SU-DHL-6 (cell line): ENCODE results near the gene SIRPG.

Source experiments
- H2AFZ ChIP-seq: fragments of 200-600 bp; sonication (generic); 2 replicates; pipeline ENCODE4 v1.6.1; 2014; ENCODE audit warnings: low read depth, mild to moderate bottlenecking, moderate library complexity, mixed read lengths, antibody characterized with exemption, low read length; ENCODE audit not compliant: severe bottlenecking
- H3F3A ChIP-seq: fragments of 200-600 bp; shearing (Covaris generic); 2 replicates; pipeline ENCODE4 v1.6.0; 2016; ENCODE audit warnings: antibody characterized with exemption, mild to moderate bottlenecking; ENCODE audit not compliant: insufficient read depth
- H3K27ac ChIP-seq: fragments of 200-600 bp; sonication (generic); 2 replicates; pipeline ENCODE4 v1.5.1; 2016; ENCODE audit warnings: low read depth, mild to moderate bottlenecking, low read length, moderate library complexity, mixed read lengths
- H3K27me3 ChIP-seq: fragments of 200-600 bp; sonication (generic), shearing (Covaris generic); 2 replicates; pipeline ENCODE4 v1.6.0; 2014; ENCODE audit warnings: mild to moderate bottlenecking, low read length
- H3K36me3 ChIP-seq: fragments of 200-600 bp; sonication (generic); 2 replicates; pipeline ENCODE4 v1.6.1; 2014; ENCODE audit warnings: mild to moderate bottlenecking, low read length, mixed read lengths
- H3K4me2 ChIP-seq: fragments of 300-600, 200-600 bp; shearing (Covaris generic), sonication (generic); 2 replicates; pipeline ENCODE4 v1.6.0; 2014; ENCODE audit warnings: low read length, low read depth, mild to moderate bottlenecking; ENCODE audit not compliant: poor library complexity, severe bottlenecking
- H3K4me3 ChIP-seq: fragments of 200-600 bp; sonication (generic); 2 replicates; pipeline ENCODE4 v1.5.1; 2014; ENCODE audit warnings: antibody characterized with exemption, low read length, mild to moderate bottlenecking, mixed read lengths; ENCODE audit not compliant: insufficient read depth, poor library complexity, severe bottlenecking
- H3K79me2 ChIP-seq: fragments of 200-600 bp; sonication (generic); 2 replicates; pipeline ENCODE4 v1.6.1; 2014; ENCODE audit warnings: mild to moderate bottlenecking, low read length, moderate library complexity; ENCODE audit not compliant: insufficient read depth
- H3K9ac ChIP-seq: fragments of 200-600 bp; sonication (generic); 2 replicates; pipeline ENCODE4 v1.7.0; 2014; ENCODE audit warnings: mild to moderate bottlenecking, low read length
- H3K9me2 ChIP-seq: fragments of 200-600 bp; sonication (generic); replicated peaks from 2 replicates; pipeline ENCODE4 v1.6.1; 2014; ENCODE audit warnings: low read length; ENCODE audit not compliant: insufficient read depth
- H3K9me3 ChIP-seq: fragments of 200-600 bp; sonication (generic); 2 replicates; pipeline ENCODE4 v1.6.1; 2014; ENCODE audit warnings: low read length, mixed read lengths; ENCODE audit not compliant: insufficient read depth
- H4K20me1 ChIP-seq: fragments of 200-600 bp; sonication (generic); 2 replicates; pipeline ENCODE4 v1.6.1; 2014; ENCODE audit warnings: low read depth, mild to moderate bottlenecking, antibody characterized with exemption, low read length, moderate library complexity, mixed read lengths
- EZH2phosphoT487 ChIP-seq: fragments of 200-600 bp; sonication (generic), shearing (Covaris generic); conservative IDR thresholded peaks from 2 replicates; pipeline ENCODE4 v1.6.1; 2018; ENCODE audit warnings: mild to moderate bottlenecking, antibody characterized with exemption, low read length, moderate library complexity, mixed read lengths
- TF ChIP-seq, protein P1 (sequence below): fragments of 200-600 bp; sonication (generic); IDR thresholded peaks from one replicate; pipeline ENCODE4 v1.5.1; 2017; ENCODE audit warnings: antibody characterized with exemption, mild to moderate bottlenecking, low read length, moderate library complexity; ENCODE audit not compliant: insufficient read depth, poor library complexity, severe bottlenecking

The SIRPG gene

DNA sequence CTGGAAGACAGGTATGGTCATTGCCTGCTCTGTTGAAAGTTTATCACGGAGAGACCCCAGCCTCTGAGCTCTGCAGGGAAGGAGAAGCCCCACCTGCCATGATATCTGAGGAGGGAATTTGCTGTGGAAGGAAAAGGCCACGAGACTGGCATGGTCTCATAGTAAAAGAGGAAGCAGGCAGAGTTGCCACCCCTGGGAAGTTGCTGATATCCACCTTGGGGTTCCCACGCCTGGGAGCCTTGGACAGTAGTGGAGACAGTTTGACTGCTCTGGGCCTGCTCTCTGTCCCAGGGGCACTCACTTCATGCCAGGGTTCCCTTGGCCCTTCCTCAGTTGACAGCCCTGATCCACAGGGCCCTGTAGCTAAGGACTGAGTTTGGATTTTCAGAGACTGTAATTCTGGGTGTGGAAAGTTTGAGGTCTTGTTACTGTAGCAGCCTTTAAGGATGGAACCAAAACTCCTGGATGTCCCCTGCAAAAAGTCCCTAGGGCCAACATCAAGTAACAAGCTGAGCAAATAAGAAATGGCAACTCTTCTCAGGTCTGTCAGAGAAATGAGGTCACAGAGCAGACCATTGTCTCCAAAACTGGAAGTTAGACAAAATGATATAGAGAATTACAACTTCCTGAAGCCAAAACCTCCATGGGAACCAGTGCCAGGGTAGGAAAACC lies 30.9 kb downstream of the SIRPG start:
- no peak overlapping the region for H3K4me3 ChIP-seq
- no peak overlapping the region for H3K27ac ChIP-seq
- no peak overlapping the region for H3K9ac ChIP-seq
- no peak overlapping the region for H2AFZ ChIP-seq
- H4K20me1 ChIP-seq = no peaks in the 10 kb centered on the region
- no peak overlapping the region for H3K4me2 ChIP-seq
- H3F3A ChIP-seq = no peaks in the 10 kb centered on the region
- no peaks in the 10 kb centered on the region for H3K9me3 ChIP-seq
- H3K79me2 ChIP-seq = no peaks in the 10 kb centered on the region
- H3K27me3 ChIP-seq = no peaks in the 10 kb centered on the region
- no peaks in the 10 kb centered on the region for H3K36me3 ChIP-seq
- H3K9me2 ChIP-seq = no peaks in the 10 kb centered on the region
- TF ChIP-seq EZH2phosphoT487 = no peak
- TF ChIP-seq, protein P1, sequence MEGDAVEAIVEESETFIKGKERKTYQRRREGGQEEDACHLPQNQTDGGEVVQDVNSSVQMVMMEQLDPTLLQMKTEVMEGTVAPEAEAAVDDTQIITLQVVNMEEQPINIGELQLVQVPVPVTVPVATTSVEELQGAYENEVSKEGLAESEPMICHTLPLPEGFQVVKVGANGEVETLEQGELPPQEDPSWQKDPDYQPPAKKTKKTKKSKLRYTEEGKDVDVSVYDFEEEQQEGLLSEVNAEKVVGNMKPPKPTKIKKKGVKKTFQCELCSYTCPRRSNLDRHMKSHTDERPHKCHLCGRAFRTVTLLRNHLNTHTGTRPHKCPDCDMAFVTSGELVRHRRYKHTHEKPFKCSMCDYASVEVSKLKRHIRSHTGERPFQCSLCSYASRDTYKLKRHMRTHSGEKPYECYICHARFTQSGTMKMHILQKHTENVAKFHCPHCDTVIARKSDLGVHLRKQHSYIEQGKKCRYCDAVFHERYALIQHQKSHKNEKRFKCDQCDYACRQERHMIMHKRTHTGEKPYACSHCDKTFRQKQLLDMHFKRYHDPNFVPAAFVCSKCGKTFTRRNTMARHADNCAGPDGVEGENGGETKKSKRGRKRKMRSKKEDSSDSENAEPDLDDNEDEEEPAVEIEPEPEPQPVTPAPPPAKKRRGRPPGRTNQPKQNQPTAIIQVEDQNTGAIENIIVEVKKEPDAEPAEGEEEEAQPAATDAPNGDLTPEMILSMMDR = no peak

DNA sequence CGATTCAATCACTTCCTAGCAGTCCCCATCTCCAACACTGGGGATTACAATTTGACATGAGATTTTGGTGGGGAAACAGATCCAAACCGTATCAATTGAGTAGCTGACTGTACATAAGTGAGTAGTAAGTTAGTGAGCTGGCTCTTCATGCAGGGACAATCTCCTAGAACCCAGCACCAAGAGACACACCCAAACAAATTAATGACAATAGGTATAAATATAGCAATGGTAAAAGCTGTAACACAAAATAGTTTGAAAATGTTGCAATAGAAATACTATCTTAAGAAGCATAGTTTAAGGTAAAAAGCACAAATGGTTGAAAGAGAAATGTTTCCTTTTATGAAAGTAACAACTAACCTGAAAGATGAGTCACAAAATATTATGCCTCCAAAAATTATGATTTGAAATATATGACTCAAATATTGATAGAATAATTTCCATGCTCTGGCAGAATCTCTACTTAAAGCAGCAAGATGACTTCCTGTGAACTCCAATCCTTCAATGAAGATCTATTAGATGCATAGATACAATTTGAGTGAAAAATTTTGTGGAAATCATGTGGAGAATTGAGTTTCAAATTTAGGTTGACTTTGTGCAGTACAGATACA lies 32.4 kb downstream of the SIRPG start:
- Histone ChIP-seq H3K27me3 (no peaks in the 10 kb centered on the region), H3F3A (no peaks in the 10 kb centered on the region), H2AFZ (no peak overlapping the region), H3K4me2 (no peak overlapping the region), H4K20me1 (no peaks in the 10 kb centered on the region), H3K36me3 (no peaks in the 10 kb centered on the region), H3K9ac (no peak overlapping the region), H3K27ac (no peak overlapping the region), H3K9me3 (no peaks in the 10 kb centered on the region), H3K9me2 (no peaks in the 10 kb centered on the region), H3K79me2 (no peaks in the 10 kb centered on the region), H3K4me3 (no peak overlapping the region)
- TF ChIP-seq EZH2phosphoT487 = no peak
- TF ChIP-seq, protein P1 = no peak

DNA sequence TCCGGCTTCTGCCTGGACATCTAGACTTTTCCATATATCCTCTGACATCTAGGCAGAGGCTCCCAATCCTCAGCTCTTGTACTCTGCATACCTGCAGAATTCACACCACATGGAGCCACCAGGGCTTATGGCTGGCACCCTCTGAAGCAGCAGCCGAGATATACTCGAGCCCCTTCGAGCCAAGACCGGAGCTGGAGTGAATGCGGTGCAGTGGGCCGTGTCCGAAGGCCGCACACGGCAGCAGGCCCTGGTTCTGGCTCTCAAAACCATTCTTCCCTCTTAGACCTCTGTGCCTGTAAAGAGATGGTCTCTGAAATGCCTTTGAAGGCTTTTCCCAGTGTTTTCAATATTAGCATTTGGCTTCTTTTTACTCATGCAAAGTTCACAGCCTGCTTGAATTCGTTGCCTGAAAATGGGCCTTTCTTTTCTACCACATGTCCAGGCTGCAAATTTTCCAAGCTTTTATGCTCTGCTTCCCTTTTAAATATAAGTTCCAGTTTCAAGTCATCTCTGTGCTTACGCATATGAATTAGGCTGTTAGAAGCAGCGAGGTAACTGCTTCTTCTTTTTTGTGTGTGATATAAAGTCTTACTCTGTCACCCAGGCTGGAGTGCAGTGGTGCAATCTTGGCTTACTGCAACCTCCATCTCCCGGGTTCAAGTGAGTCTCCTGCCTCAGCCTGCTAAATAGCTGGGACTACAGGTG lies 33.9 kb downstream of the SIRPG start:
- no peaks in the 10 kb centered on the region for H3K36me3 ChIP-seq
- no peaks in the 10 kb centered on the region for H3K9me3 ChIP-seq
- H3K9me2 ChIP-seq = no peaks in the 10 kb centered on the region
- H3K4me2 ChIP-seq = no peak overlapping the region
- no peak overlapping the region for H3K9ac ChIP-seq
- no peaks in the 10 kb centered on the region for H3K27me3 ChIP-seq
- no peaks in the 10 kb centered on the region for H3K79me2 ChIP-seq
- TF ChIP-seq, protein P1 = no peak
- TF ChIP-seq EZH2phosphoT487 = no peak
- no peaks in the 10 kb centered on the region for H4K20me1 ChIP-seq
- H2AFZ ChIP-seq = no peak overlapping the region
- no peak overlapping the region for H3K4me3 ChIP-seq
- no peak overlapping the region for H3K27ac ChIP-seq
- H3F3A ChIP-seq = no peaks in the 10 kb centered on the region
